Skeletal muscle satellite cell (primary cell): ENCODE results near the gene SHISA8. TPM values are rescaled to one million over a fixed set of nuclear protein-coding genes. Genes with fewer than 3 reads are reported as not detected.
"Not testable (repeated sequence)": the region's sequence is repeated elsewhere in the genome, so short reads cannot be mapped to it uniquely, and the experiment has no call there.

Experiments
- H3K27me3 ChIP-seq: 2 replicates; pipeline ENCODE4 v1.7.0; 2013; ENCODE audit warnings: low read length; ENCODE audit not compliant: control insufficient read depth, insufficient read depth
- H3K36me3 ChIP-seq: 2 replicates; pipeline ENCODE4 v1.7.0; 2013; ENCODE audit warnings: mild to moderate bottlenecking, control low read depth, low read length; ENCODE audit not compliant: insufficient read depth
- H3K4me1 ChIP-seq: 2 replicates; pipeline ENCODE4 v1.7.0; 2013; ENCODE audit warnings: low read length; ENCODE audit not compliant: control insufficient read depth, insufficient read depth
- H3K4me2 ChIP-seq: 2 replicates; pipeline ENCODE4 v1.7.0; 2013; ENCODE audit warnings: mild to moderate bottlenecking, low read length
- H3K4me3 ChIP-seq: 2 replicates; pipeline ENCODE4 v1.7.0; 2013; ENCODE audit warnings: low read length
- H3K9ac ChIP-seq: 2 replicates; pipeline ENCODE4 v1.7.0; 2013; ENCODE audit warnings: mild to moderate bottlenecking, low read depth, low read length, moderate library complexity
- H3K9me3 ChIP-seq: replicated peaks from 2 replicates; pipeline ENCODE4 v1.7.0; 2013; ENCODE audit warnings: mild to moderate bottlenecking, control low read depth, low read length
- total RNA-seq: library from RNA; depleted of rRNA; stranded (reverse); fragments of >200 nt; gene quantifications from 2 replicates; pipeline ENCODE4 v1.2.3, GENCODE V29; 2012; rRNA removed

SHISA8 gene
- not detected in 2 replicates for total RNA-seq

- peaks cover 69% of the 10 kb centered on the region for H3K27me3 ChIP-seq
- H3K4me3 ChIP-seq: no peak within 1 kb of the TSS
- H3K4me1 ChIP-seq: peaks cover 25% of the 10 kb centered on the region
- peak within 1 kb of the TSS; percentile 58 for H3K4me2 ChIP-seq
- no peaks in the 10 kb centered on the region for H3K36me3 ChIP-seq
- no peak within 1 kb of the TSS for H3K9ac ChIP-seq
- H3K9me3 ChIP-seq: no peaks in the 10 kb centered on the region
Measured at GRCh38 chr22:41915035-41915785, at the start of gene SHISA8. SHISA8 (minus strand) TSS chr22:41915074; CDS start chr22:41914667, 407 bp downstream.

GRCh38 chr22:41964112-41964491 is 49.2 kb upstream of the SHISA8 start:
- H3K4me1 ChIP-seq: no peaks in the 10 kb centered on the region
- H3K9me3 ChIP-seq: no peaks in the 10 kb centered on the region
- no peaks in the 10 kb centered on the region for H3K36me3 ChIP-seq
- no peak overlapping the region for H3K4me2 ChIP-seq
- H3K9ac ChIP-seq: no peak overlapping the region
- peaks cover 24% of the 10 kb centered on the region for H3K27me3 ChIP-seq
- no peak overlapping the region for H3K4me3 ChIP-seq

GRCh38 chr22:41963453-41964111 is 48.7 kb upstream of the SHISA8 start:
- Histone ChIP-seq H3K27me3 (peaks cover 24% of the 10 kb centered on the region), H3K9me3 (no peaks in the 10 kb centered on the region), H3K4me1 (no peaks in the 10 kb centered on the region), H3K4me2 (no peak overlapping the region), H3K4me3 (no peak overlapping the region), H3K36me3 (no peaks in the 10 kb centered on the region), H3K9ac (no peak overlapping the region)

- Histone ChIP-seq H3K27me3 (peaks cover 12% of the 10 kb centered on the region), H3K9me3 (no peaks in the 10 kb centered on the region), H3K4me2 (no peak overlapping the region), H3K9ac (no peak overlapping the region), H3K4me1 (no peaks in the 10 kb centered on the region), H3K36me3 (no peaks in the 10 kb centered on the region), H3K4me3 (no peak overlapping the region)
Measured at GRCh38 chr22:41957941-41958556, 43.2 kb upstream of the SHISA8 start.

- H3K36me3 ChIP-seq: no peaks in the 10 kb centered on the region
- H3K27me3 ChIP-seq: peaks cover 7% of the 10 kb centered on the region
- H3K9ac ChIP-seq: no peak overlapping the region
- H3K4me3 ChIP-seq: no peak overlapping the region
- no peaks in the 10 kb centered on the region for H3K4me1 ChIP-seq
- H3K4me2 ChIP-seq: no peak overlapping the region
- H3K9me3 ChIP-seq: no peaks in the 10 kb centered on the region
Measured at GRCh38 chr22:41952713-41953112, 37.8 kb upstream of the SHISA8 start.

- Histone ChIP-seq H3K27me3 (peaks cover 7% of the 10 kb centered on the region), H3K4me1 (peaks cover 5% of the 10 kb centered on the region), H3K9ac (no peak within 1 kb of the TSS), H3K36me3 (no peaks in the 10 kb centered on the region), H3K4me3 (no peak within 1 kb of the TSS), H3K9me3 (no peaks in the 10 kb centered on the region), H3K4me2 (no peak within 1 kb of the TSS)
Measured at GRCh38 chr22:41951898-41952474, 37.1 kb upstream of the SHISA8 start, which contains the start of gene SMIM45. SMIM45 (plus strand) TSS chr22:41952150.

GRCh38 chr22:41949297-41949965 is 34.6 kb upstream of the SHISA8 start:
- H3K4me3 ChIP-seq: no peak overlapping the region
- H3K9me3 ChIP-seq: no peaks in the 10 kb centered on the region
- no peak overlapping the region for H3K9ac ChIP-seq
- H3K4me1 ChIP-seq: peaks cover 16% of the 10 kb centered on the region
- H3K27me3 ChIP-seq: peaks cover 7% of the 10 kb centered on the region
- no peak overlapping the region for H3K4me2 ChIP-seq
- no peaks in the 10 kb centered on the region for H3K36me3 ChIP-seq

- not testable (repeated sequence) for H3K9me3 ChIP-seq, H3K9ac ChIP-seq, H3K4me3 ChIP-seq, H3K4me2 ChIP-seq, H3K27me3 ChIP-seq, H3K36me3 ChIP-seq
- peaks cover 16% of the 10 kb centered on the region for H3K4me1 ChIP-seq
Measured at GRCh38 chr22:41948928-41949296, 34.0 kb upstream of the SHISA8 start.

- Histone ChIP-seq H3K27me3 (peaks cover 4% of the 10 kb centered on the region), H3K9ac (no peak overlapping the region), H3K4me1 (peaks cover 20% of the 10 kb centered on the region), H3K36me3 (no peaks in the 10 kb centered on the region), H3K9me3 (no peaks in the 10 kb centered on the region), H3K4me2 (no peak overlapping the region), H3K4me3 (no peak overlapping the region)
Measured at GRCh38 chr22:41948142-41948541, 33.3 kb upstream of the SHISA8 start.

- H3K27me3 ChIP-seq: peaks cover 4% of the 10 kb centered on the region
- H3K4me2 ChIP-seq: peak overlapping the region; percentile 96
- peak overlapping the region; percentile 80 for H3K9ac ChIP-seq
- H3K4me3 ChIP-seq: peak overlapping the region; percentile 92
- H3K9me3 ChIP-seq: no peaks in the 10 kb centered on the region
- H3K4me1 ChIP-seq: peaks cover 20% of the 10 kb centered on the region
- no peaks in the 10 kb centered on the region for H3K36me3 ChIP-seq
Measured at GRCh38 chr22:41947424-41948080, 32.7 kb upstream of the SHISA8 start.
